ENCODE data around the gene TOR1AIP1.
A peak's percentile ranks its signal among the peaks of the same experiment; 100 is the strongest.
"Not testable (repeated sequence)": the region's sequence is repeated elsewhere in the genome, so short reads cannot be mapped to it uniquely, and the experiment has no call there.

TOR1AIP1 gene

DNA sequence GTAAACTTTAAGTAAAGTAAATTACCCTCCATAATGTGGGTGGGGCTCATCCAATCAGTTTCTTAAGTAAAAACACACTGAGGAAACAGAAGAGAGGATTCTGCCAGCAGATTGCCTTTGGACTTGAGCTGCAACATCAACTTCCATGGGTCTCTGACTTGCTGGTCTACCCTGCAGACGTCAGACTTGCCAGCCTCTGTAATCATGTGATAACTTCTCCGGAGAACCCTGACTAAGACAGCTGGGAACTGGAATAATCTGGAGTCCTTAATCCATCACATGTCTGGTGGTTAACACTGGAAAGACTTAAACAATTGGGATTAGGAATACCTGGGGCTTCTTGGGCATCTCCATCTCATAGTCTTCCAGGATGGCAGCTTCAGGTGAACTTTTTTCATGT lies 59.4 kb downstream of the TOR1AIP1 start:
- Mint-ChIP-seq H3K36me3 (ENCODE audit: low read depth) (no peaks in the 10 kb centered on the region), H3K4me1 (ENCODE audit: low read depth) (no peaks in the 10 kb centered on the region), H3K4me3 (no peak overlapping the region), H3K27ac (no peak overlapping the region), H3K27me3 (peaks cover 3% of the 10 kb centered on the region), H3K9me3 (no peaks in the 10 kb centered on the region)

DNA sequence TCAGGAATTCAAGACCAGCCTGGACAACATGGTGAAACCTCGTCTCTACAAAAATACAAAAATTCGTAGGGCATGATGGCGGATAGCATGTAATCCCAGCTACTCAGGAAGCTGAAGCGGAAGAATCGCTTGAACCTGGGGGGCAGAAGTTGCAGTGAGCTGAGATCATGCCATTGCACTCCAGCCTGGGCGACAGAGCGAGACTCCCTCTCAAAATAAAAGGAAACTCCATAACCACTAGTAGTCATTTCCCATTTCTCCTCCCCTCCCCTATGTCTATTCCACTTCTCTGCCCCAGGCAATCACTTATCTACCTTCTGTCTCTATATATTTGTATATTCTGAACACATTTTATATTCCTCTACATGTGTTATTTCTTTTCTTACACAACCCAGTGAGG lies 68.6 kb downstream of the TOR1AIP1 start:
- H3K36me3 Mint-ChIP-seq (ENCODE audit: low read depth): no peaks in the 10 kb centered on the region

DNA sequence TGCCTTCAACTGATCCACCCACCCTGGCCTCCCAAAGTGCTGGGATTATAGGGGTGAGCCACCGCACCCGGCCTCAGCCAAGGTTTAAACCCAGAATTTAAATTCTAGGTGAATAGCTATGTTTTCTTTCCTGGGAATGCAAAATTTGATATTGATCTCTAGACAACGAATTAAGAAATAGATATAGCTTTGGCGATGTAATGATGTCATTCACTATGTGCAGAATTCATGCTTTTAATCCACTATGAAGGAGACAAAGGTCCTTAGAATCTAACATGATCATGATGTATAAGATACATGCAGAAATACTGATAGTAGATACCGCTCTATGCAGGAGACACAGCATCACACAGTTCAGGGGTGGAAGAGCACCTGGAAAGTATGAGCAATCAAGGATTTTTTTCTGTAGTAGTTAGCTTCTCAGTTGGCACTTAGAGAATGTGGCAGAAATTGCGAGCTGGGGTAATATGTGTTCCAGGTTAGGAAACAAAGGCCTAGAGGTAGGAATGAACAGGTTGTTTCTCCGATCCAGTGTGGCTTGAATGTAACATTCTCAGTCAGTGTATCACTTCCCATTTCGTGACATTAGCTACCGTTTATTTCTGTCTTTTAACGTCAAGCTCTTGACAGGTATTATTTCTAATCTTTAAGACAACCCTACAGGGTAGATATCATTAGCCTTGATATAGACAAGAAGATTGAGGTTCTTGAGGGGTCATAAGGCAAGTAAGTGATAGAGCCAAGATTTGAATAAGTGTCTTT lies 69.5 kb downstream of the TOR1AIP1 start:
- Mint-ChIP-seq H3K27me3 (no peaks in the 10 kb centered on the region), H3K36me3 (ENCODE audit: low read depth) (no peaks in the 10 kb centered on the region), H3K9me3 (no peaks in the 10 kb centered on the region), H3K27ac (peak overlapping the region; percentile 77), H3K4me1 (ENCODE audit: low read depth) (peaks cover 42% of the 10 kb centered on the region), H3K4me3 (no peak overlapping the region)

More for the DNA sequence above, 68.6 kb downstream of the TOR1AIP1 start:
- Mint-ChIP-seq H3K4me1 (ENCODE audit: low read depth) (peaks cover 33% of the 10 kb centered on the region), H3K4me3 (no peak overlapping the region), H3K9me3 (no peaks in the 10 kb centered on the region), H3K27me3 (no peaks in the 10 kb centered on the region), H3K27ac (no peak overlapping the region)

DNA sequence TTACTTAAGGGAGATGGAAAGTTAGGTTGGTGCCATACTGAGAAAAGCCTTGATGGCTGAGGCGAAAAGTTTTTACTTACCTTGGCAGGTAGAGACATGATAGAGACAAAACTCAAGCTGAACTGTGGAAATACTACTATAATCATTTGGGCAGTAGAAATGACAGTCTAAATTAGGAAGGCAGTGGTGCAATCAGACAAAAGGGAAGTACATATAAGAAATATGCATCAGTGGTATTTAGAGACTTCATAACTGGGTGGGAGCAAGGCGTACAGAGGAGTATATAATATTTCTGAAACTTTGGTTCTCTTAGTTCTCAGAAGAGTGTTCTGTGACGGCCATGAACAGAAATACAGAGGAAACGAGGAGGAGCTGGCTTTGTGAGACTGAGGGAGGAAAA lies 70.1 kb downstream of the TOR1AIP1 start:
- Mint-ChIP-seq H3K9me3 (no peaks in the 10 kb centered on the region), H3K4me1 (ENCODE audit: low read depth) (peaks cover 47% of the 10 kb centered on the region), H3K36me3 (ENCODE audit: low read depth) (no peaks in the 10 kb centered on the region), H3K4me3 (no peak overlapping the region), H3K27ac (peak overlapping the region; percentile 77), H3K27me3 (no peaks in the 10 kb centered on the region)

DNA sequence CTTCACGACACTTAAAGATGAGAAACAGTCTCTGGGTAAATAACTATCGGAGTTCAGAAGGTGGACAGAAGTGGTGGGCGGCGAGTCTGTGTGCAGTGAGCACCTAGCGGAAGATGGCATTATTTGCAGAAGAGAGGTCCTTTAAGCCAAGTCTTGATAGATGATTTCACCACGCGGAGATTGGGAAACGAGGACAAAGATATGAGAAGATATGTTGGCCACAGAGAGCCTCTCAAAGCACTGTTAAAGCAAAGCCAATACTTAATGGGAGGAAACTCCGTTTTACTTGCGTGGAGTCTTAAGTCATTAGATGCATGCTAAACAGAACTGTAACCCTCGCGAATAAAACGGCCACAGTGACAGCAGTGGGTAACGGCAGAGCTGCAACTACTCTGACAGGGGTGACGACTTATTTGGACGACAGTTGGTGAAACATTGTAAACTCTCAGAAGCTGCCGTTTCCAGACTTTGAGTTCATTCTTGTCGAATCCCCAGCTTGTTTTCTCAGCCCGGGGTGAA lies 71.9 kb downstream of the TOR1AIP1 start:
- H3K27ac Mint-ChIP-seq: peak overlapping the region; percentile 98
- H3K27me3 Mint-ChIP-seq: no peaks in the 10 kb centered on the region
- H3K4me3 Mint-ChIP-seq: peak overlapping the region; percentile 97
- H3K36me3 Mint-ChIP-seq (ENCODE audit: low read depth): no peaks in the 10 kb centered on the region
- H3K9me3 Mint-ChIP-seq: no peaks in the 10 kb centered on the region
- H3K4me1 Mint-ChIP-seq (ENCODE audit: low read depth): peaks cover 58% of the 10 kb centered on the region

DNA sequence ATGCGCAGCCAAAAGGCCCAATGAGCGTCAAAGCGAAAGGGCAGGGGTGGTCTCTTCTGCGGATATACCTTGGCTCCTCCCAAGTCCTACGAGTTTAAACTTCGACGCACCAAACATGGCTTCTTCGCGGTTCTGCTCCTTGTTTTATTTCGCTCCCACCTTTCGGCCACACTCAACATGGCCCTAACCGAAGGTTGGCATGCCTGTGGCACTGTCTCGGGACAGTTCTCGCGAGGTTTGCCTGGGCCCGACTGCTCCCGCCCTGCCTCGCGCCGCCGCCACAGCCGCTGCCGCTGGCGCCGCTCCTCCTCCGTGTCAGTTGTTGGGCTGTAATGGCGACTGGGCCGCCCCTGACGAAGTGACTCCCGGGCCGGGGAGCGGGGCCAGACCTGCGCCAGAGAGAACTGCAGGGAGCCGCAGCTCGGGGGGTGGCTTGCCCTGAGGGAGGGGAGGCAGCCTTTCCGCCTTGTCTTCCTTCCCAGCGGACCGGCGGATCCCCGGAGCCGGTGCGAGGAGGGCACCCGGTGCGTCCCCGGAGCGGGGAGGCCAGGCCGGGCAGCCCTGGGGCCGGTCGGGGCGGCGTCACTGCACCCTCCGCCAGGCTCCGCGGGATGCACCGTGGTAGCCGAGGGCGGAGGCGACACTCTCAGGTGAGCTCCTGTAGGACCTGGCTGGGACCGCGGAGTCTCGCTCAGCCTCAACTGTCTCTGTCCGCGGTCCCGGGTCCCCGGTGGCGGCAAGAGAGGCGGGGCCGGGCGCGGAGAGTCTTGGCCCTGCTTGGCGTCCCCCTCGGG lies 72.6 kb downstream of the TOR1AIP1 start, which contains the start of gene CEP350:
TSS of gene CEP350 (plus strand) at position 318 of the 794 bp plus-strand sequence. CDS start 31,372 bp downstream, outside the sequence.
- H3K4me1 Mint-ChIP-seq (ENCODE audit: low read depth): peaks cover 61% of the 10 kb centered on the region
- H3K9me3 Mint-ChIP-seq: no peaks in the 10 kb centered on the region
- H3K36me3 Mint-ChIP-seq (ENCODE audit: low read depth): no peaks in the 10 kb centered on the region
- H3K27ac Mint-ChIP-seq: peak within 1 kb of the TSS; percentile 98
- H3K4me3 Mint-ChIP-seq: peak within 1 kb of the TSS; percentile 97
- H3K27me3 Mint-ChIP-seq: no peaks in the 10 kb centered on the region

DNA sequence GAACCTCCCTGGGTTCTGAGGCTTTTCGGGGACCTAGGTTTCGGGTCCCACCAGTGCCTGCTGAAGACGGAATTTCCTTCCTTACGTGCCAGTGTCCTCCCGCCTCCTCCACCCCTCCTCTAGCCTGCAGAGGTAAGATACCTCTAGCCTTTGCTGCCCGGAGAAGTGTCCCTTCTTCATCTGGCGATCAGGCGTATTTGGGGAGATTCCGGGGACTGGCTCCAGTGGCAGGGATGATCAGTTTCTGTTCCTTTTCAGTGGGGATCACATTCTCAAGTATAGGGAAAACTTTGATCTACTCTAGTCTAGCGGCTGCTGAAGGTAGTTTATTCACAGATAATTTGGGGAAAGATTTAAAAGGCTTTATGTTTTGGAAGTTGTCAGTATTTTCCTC lies 73.2 kb downstream of the TOR1AIP1 start:
- peak overlapping the region; percentile 97 for H3K4me3 Mint-ChIP-seq
- H3K36me3 Mint-ChIP-seq (ENCODE audit: low read depth): peaks cover 2% of the 10 kb centered on the region
- H3K27ac Mint-ChIP-seq: peak overlapping the region; percentile 66
- no peaks in the 10 kb centered on the region for H3K27me3 Mint-ChIP-seq
- peaks cover 64% of the 10 kb centered on the region for H3K4me1 Mint-ChIP-seq (ENCODE audit: low read depth)
- H3K9me3 Mint-ChIP-seq: no peaks in the 10 kb centered on the region

DNA sequence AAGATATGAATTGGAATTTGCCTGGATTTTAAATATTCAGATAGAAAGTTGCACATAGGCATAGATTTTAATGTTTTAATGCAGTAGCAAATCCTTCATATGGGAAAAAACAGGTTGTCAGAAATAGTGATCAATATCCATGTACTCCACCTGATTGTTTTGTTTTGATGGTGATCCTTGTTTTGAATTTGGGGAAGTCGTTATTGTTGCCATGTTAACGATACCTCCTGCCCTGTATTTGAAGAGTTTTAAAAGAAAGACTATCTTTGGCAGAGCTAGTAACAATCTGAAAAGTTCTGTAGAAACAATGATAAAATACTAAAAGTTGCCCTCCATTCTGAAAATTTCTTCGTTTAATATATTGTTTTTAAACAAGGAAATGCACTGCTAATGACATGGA lies 73.6 kb downstream of the TOR1AIP1 start:
- Mint-ChIP-seq H3K27ac (peak overlapping the region; percentile 66), H3K27me3 (no peaks in the 10 kb centered on the region), H3K9me3 (no peaks in the 10 kb centered on the region), H3K4me1 (ENCODE audit: low read depth) (peaks cover 66% of the 10 kb centered on the region), H3K4me3 (peak overlapping the region; percentile 97), H3K36me3 (ENCODE audit: low read depth) (peaks cover 4% of the 10 kb centered on the region)

DNA sequence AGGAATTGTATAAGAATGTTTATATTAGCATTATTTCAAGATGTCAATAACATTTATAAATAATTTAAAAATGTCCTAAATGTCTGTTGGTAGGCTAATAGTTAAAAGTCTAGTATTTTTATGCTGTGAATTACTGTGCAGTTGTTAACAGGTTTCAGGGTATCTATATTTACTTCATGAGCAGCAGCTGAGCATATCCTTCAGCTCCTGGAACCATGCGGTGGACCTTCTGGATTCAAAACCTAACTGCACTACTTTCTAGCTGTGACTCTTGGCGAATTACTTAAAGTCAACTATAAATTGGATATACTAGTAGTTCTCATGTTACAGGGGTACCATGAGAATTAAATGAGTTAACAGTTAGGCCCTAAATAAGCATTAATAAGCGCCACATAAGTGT lies 76.3 kb downstream of the TOR1AIP1 start:
- H3K27ac Mint-ChIP-seq: no peak overlapping the region
- H3K4me3 Mint-ChIP-seq: no peak overlapping the region
- H3K36me3 Mint-ChIP-seq (ENCODE audit: low read depth): peaks cover 9% of the 10 kb centered on the region
- no peaks in the 10 kb centered on the region for H3K9me3 Mint-ChIP-seq
- no peaks in the 10 kb centered on the region for H3K27me3 Mint-ChIP-seq
- peaks cover 56% of the 10 kb centered on the region for H3K4me1 Mint-ChIP-seq (ENCODE audit: low read depth)

DNA sequence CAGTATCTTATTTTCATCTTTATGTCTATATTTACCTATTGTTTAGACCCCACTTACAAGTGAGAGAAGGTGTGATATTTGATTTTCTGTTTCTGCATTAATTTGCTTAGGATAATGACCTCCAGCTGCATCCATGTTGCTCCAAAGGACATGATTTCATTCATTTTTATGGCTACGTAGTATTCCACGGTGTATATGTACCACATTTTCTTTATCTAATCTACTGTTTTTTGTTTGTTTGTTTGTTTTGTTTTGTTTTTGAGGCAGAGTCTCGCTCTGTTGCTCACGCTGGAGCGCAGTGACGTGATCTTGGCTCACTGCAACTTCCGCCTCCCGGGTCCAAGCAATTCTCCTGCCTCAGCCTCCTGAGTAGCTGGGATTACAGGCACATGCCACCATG lies 80.1 kb downstream of the TOR1AIP1 start:
- not testable (repeated sequence) for H3K27me3 Mint-ChIP-seq; H3K9me3 Mint-ChIP-seq; H3K4me3 Mint-ChIP-seq; H3K27ac Mint-ChIP-seq; H3K36me3 Mint-ChIP-seq (ENCODE audit: low read depth)
- H3K4me1 Mint-ChIP-seq (ENCODE audit: low read depth): peaks cover 48% of the 10 kb centered on the region

DNA sequence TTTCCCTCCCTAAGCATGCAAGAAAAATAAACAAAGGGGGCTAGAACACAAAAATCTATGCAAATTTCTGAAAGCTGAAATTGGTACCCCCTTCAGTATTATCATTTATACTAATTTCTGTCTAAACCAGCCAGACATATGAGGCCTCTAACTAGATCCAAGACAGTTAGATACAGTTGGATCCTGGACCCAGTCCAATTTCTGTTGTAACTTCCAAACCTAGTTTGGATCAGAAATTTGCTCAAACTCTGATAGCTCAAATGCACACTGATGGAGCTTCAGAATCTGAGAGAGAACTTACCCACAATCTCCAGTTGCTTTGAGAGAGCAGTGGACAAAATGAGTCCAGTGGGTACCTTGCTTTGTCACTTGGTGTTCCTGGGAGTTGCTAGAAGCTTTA lies 84.5 kb downstream of the TOR1AIP1 start:
- H3K4me3 Mint-ChIP-seq: no peak overlapping the region
- peaks cover 12% of the 10 kb centered on the region for H3K36me3 Mint-ChIP-seq (ENCODE audit: low read depth)
- H3K4me1 Mint-ChIP-seq (ENCODE audit: low read depth): peaks cover 56% of the 10 kb centered on the region
- H3K9me3 Mint-ChIP-seq: no peaks in the 10 kb centered on the region
- H3K27ac Mint-ChIP-seq: no peak overlapping the region
- H3K27me3 Mint-ChIP-seq: no peaks in the 10 kb centered on the region

DNA sequence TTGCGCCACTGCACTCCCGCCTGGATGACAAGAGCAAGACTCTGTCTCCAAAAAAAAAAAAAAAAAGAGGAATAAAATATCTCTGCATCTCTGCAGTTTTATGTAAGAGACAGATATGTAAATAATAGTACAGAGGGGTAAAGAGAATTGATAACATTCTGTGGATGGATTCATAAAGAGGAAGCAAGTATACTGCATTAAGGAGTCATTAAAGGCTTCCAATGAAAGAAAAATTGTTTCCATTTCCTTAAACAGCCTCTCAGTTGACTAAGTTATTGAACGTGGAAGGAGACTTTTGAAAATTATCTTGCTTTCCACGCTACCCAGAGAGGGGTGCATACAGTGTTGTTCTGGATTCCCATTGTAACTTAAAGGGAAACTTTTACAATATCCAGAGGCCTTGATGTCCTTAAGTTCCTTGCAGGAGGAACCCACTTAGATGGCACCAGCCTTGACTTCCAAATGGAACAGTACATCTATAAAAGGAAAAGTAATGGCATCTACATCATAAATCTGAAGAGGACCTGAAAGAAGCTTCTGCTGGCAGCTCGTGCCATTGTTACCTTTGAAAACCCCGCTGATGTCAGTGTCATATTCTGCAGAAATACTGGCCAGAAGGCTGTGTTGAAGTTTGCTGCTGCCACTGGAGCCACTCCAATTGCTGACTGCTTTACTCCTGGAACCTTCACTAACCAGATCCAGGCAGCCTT lies 86.4 kb downstream of the TOR1AIP1 start:
- Mint-ChIP-seq H3K9me3 (no peaks in the 10 kb centered on the region), H3K4me3 (no peak overlapping the region), H3K4me1 (ENCODE audit: low read depth) (peaks cover 63% of the 10 kb centered on the region), H3K36me3 (ENCODE audit: low read depth) (peaks cover 23% of the 10 kb centered on the region), H3K27ac (no peak overlapping the region), H3K27me3 (no peaks in the 10 kb centered on the region)

DNA sequence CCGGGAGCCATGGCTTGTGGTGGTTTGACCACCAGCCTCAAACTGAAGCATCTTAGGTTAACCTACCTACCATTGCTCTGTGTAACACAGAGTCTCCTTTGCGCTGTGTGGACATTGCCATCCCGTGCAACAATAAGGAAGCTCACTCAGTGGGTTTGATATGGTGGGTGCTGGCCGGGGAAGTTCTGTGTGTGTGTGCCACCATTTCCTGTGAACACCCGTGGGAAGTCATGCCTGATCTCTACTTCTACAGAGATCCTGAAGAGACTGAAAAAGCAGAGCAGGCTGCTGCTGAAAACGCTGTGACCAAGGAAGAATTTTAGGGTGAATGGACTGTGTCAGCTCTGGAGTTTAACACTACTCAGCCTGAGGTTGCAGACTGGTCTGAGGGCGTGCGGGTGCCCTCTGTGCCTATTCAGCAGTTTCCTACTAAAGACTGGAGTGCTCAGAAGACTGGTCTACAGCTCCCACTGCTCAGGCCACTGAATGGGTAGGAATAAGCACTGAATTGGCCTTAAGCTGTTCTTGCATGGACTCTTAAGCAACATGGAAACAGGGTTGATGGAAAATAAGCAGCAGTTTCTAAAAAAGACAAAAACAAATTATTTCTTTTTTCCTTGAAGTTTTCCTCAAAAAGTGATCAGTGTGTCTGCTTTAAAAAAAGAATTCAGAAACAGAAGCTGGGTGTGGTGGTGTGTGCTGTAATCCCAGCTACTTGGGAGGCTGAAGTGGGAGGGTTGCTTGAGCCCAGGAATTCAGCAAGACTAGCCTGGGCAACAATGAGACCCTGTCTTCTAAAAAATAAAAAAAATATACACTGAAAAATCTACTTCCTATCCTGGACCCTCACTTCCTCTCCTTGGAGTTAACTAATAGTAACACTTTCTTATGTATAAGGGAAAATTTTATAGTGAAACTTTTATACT lies 87.2 kb downstream of the TOR1AIP1 start:
- H3K27me3 Mint-ChIP-seq: no peaks in the 10 kb centered on the region
- H3K9me3 Mint-ChIP-seq: no peaks in the 10 kb centered on the region
- H3K27ac Mint-ChIP-seq: no peak overlapping the region
- H3K4me1 Mint-ChIP-seq (ENCODE audit: low read depth): peaks cover 60% of the 10 kb centered on the region
- peaks cover 28% of the 10 kb centered on the region for H3K36me3 Mint-ChIP-seq (ENCODE audit: low read depth)
- no peak overlapping the region for H3K4me3 Mint-ChIP-seq

Measured in stimulated activated naive CD8-positive, alpha-beta T cell treated with anti-CD3 and anti-CD28 coated beads, Interleukin-15, Interleukin-2, amounts not matched to agents 100 ng/mL and 50 ng/mL, for 24 hours (primary cell).